Smooth muscle cell (in vitro differentiated cells): ENCODE data around the gene CFAP107. TPM values are rescaled to one million over a fixed set of nuclear protein-coding genes. Genes with fewer than 3 reads are reported as not detected.
"Not testable (repeated sequence)": the region's sequence is repeated elsewhere in the genome, so short reads cannot be mapped to it uniquely, and the experiment has no call there.

Experiments used
- DNase-seq: peaks from one replicate; lab custom pipeline; 2025; ENCODE audit not compliant: unreplicated experiment; lab: John Stamatoyannopoulos, UW
- H2AFZ ChIP-seq: fragments of 200-600 bp; sonication (generic); 2 replicates; pipeline ENCODE4 v1.6.0; 2016; ENCODE audit warnings: antibody characterized with exemption, low read depth, mild to moderate bottlenecking
- H3F3A ChIP-seq: fragments of 200-600 bp; sonication (generic); 2 replicates; pipeline ENCODE4 v1.6.0; 2017; ENCODE audit warnings: antibody characterized with exemption, low read depth
- H3K27ac ChIP-seq: fragments of 200-600 bp; sonication (generic); 2 replicates; pipeline ENCODE4 v1.5.1; 2016; ENCODE audit warnings: low read depth, mild to moderate bottlenecking
- H3K27me3 ChIP-seq: fragments of 200-600 bp; sonication (generic); 2 replicates; pipeline ENCODE4 v1.6.1; 2016; ENCODE audit warnings: low read depth, mild to moderate bottlenecking
- H3K36me3 ChIP-seq: fragments of 200-600 bp; sonication (generic); 2 replicates; pipeline ENCODE4 v1.5.1; 2016; ENCODE audit warnings: low read depth
- H3K4me1 ChIP-seq: fragments of 200-600 bp; sonication (generic); 2 replicates; pipeline ENCODE4 v1.5.1; 2016; ENCODE audit warnings: low read depth
- H3K4me2 ChIP-seq: fragments of 200-600 bp; sonication (generic); 2 replicates; pipeline ENCODE4 v1.6.0; 2016; ENCODE audit warnings: mild to moderate bottlenecking
- H3K4me3 ChIP-seq: fragments of 200-600 bp; sonication (generic); 2 replicates; pipeline ENCODE4 v1.5.1; 2016; ENCODE audit warnings: mild to moderate bottlenecking
- H3K79me2 ChIP-seq: fragments of 200-600 bp; sonication (generic); 2 replicates; pipeline ENCODE4 v1.6.0; 2016; ENCODE audit warnings: low read depth, mild to moderate bottlenecking
- H3K9ac ChIP-seq: fragments of 200-600 bp; sonication (generic); 2 replicates; pipeline ENCODE4 v1.6.0; 2016; ENCODE audit warnings: low read depth
- H3K9me3 ChIP-seq: fragments of 200-600 bp; sonication (generic); replicated peaks from 2 replicates; pipeline ENCODE4 v1.5.1; 2016; ENCODE audit warnings: low read depth
- H4K20me1 ChIP-seq: fragments of 200-600 bp; sonication (generic); 2 replicates; pipeline ENCODE4 v1.6.0; 2016; ENCODE audit warnings: low read depth
- CTCF ChIP-seq: fragments of 200-600 bp; sonication (generic); IDR thresholded peaks from 2 replicates; pipeline ENCODE4 v1.5.1; 2017; ENCODE audit warnings: borderline replicate concordance, mild to moderate bottlenecking, antibody characterized with exemption; ENCODE audit not compliant: insufficient read depth, poor library complexity, severe bottlenecking
- WGBS: methylation state at CpG from one replicate; pipeline ENCODE4 v1.1.7; 2016; ENCODE audit warnings: low lambda C conversion rate; 5-methylcytosine and 5-hydroxymethylcytosine counted together
- polyA plus RNA-seq: library from polyadenylated mRNA; unstranded; fragments of >200 nt; fragmentation: Nextera tagmentation; extraction: Ambion mirVana; gene quantifications from 2 replicates; pipeline ENCODE4 v1.2.1, GENCODE V29; 2016
- total RNA-seq: library from RNA; depleted of rRNA; stranded (reverse); fragments of >200 nt; gene quantifications from 2 replicates; pipeline ENCODE4 v1.2.3, GENCODE V29; 2014

The CFAP107 gene
- total and polyA plus RNA-seq, 2 experiments from 2014 or later = not detected

- TF ChIP-seq CTCF = no peak
- Histone ChIP-seq H4K20me1 (no peaks in the 10 kb centered on the region), H3K79me2 (no peaks in the 10 kb centered on the region), H3K9me3 (no peaks in the 10 kb centered on the region), H3K27me3 (no peaks in the 10 kb centered on the region), H3K4me2 (no peak overlapping the region), H3K9ac (no peak overlapping the region), H3K27ac (no peak overlapping the region), H3F3A (no peaks in the 10 kb centered on the region), H3K36me3 (no peaks in the 10 kb centered on the region), H3K4me3 (no peak overlapping the region), H2AFZ (no peak overlapping the region), H3K4me1 (no peaks in the 10 kb centered on the region)
- 92% methylated on average over 4 of the region's 4 CpGs for WGBS
- DNase-seq = no peak
Measured at GRCh38 chr1:12778061-12778460, 32.1 kb downstream of the CFAP107 start.

- Histone ChIP-seq H3K4me3 (no peak overlapping the region), H3K4me2 (no peak overlapping the region), H3K9ac (no peak overlapping the region), H3K9me3 (no peaks in the 10 kb centered on the region), H4K20me1 (no peaks in the 10 kb centered on the region), H3K36me3 (no peaks in the 10 kb centered on the region), H3K27ac (no peak overlapping the region), H3K27me3 (no peaks in the 10 kb centered on the region), H2AFZ (no peak overlapping the region), H3K4me1 (no peaks in the 10 kb centered on the region), H3K79me2 (no peaks in the 10 kb centered on the region), H3F3A (no peaks in the 10 kb centered on the region)
- DNase-seq = no peak
- TF ChIP-seq CTCF = no peak
- WGBS = 89% methylated on average over 6 of the region's 6 CpGs
Measured at GRCh38 chr1:12778907-12779306, 32.9 kb downstream of the CFAP107 start.

DNA sequence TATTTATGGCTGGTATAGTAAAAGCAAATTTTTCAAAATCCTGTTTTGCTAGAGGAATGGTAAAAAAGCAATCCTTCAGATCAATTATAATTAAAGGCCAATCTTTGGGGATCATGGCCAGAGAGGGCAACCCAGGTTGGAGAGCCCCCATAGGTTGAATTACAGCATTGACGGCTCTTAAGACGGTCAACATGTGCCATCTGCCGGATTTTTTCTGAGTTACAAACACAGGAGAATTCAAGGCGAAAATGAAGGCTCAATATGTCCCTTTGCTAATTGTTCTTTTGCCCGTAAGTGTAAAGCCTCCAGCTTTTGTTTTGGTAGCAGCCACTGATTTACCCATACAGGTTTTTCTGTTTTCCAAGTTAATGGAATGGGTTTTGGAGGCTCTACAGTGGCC, 35.5 kb downstream of the CFAP107 start:
- DNase-seq, H3K27ac ChIP-seq, H3K4me3 ChIP-seq, H3K36me3 ChIP-seq, H3K9me3 ChIP-seq, H4K20me1 ChIP-seq, H3K79me2 ChIP-seq, H3K9ac ChIP-seq, H3K27me3 ChIP-seq, H3K4me2 ChIP-seq, H3F3A ChIP-seq, H2AFZ ChIP-seq, H3K4me1 ChIP-seq: not testable (repeated sequence)
- 36% methylated on average over 5 of the region's 5 CpGs for WGBS

DNA sequence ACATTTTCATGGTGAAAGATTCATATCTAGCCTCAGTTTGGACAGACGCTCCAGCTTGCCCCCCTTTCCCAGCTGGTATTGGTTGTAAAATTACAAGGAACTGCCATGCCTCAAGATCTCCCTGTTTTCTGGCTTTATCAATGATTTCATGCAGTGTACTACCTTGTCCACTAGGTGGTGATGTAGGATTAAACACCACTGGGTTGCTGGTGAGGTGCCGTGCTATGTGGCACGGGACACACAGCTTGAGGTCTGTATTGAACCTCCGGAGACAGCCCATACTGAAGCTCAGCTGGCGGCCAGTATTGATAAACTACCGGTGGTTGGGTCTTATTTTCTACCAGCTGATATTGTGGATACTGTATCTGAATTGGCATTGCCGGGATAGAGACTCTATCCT, 37.8 kb downstream of the CFAP107 start:
- not testable (repeated sequence) for H3K9ac ChIP-seq, H3K4me3 ChIP-seq, H3K27me3 ChIP-seq, H3K79me2 ChIP-seq, H3K4me2 ChIP-seq, H3K27ac ChIP-seq, DNase-seq, H3F3A ChIP-seq, H3K36me3 ChIP-seq, H4K20me1 ChIP-seq, H2AFZ ChIP-seq, H3K4me1 ChIP-seq, H3K9me3 ChIP-seq
- WGBS = 53% methylated on average over 6 of the region's 7 CpGs

DNA sequence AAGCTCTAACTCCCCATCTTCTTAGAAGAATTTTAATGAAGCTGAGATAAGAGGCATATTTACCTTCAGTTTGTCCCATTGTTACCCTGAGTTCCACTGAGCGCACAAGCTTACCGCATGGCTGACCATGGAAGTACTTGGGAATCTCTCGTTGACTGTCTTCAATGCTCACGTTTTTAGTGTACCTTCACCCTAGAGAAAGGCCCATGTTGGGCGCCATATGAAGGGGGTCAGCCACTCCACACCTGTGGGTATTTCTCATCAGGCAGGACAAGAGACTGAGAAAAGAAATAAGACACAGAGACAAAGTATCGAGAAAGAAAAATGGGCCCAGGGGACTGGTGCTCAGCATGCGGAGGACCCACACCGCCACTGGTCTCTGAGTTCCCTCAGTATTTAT, 38.7 kb downstream of the CFAP107 start:
- H3K27ac ChIP-seq, H2AFZ ChIP-seq, H3K36me3 ChIP-seq, H3K79me2 ChIP-seq, H3F3A ChIP-seq, H3K4me2 ChIP-seq, H4K20me1 ChIP-seq, H3K4me1 ChIP-seq, H3K9me3 ChIP-seq, H3K4me3 ChIP-seq, DNase-seq, H3K27me3 ChIP-seq, H3K9ac ChIP-seq: not testable (repeated sequence)
- WGBS = 76% methylated on average over 8 of the region's 8 CpGs

DNA sequence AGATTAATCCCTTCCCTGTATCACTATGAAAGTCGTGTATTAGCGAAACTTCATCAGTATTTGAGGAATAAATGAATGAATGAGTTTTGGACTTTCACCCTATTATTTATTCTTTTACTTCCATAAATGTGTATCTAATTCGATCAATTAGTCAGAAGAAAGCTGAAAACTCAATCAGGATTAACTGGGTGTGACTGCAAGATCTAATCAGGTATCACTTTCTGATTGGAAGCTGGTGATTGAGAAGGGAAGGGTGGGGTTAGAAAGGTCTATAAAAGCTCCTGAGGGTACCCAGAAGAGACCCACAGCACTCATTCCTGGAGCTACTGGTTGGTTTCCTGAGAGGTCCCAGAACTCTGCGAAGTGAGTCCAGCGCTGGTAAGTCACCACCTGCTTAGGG, 45.1 kb downstream of the CFAP107 start, which contains the start of gene PRAMEF1:
Gene PRAMEF1, plus strand, starts transcription at position 301 of the 400 bp plus-strand sequence. CDS start 1,831 bp downstream, outside the sequence.
- DNase-seq, H3F3A ChIP-seq, H3K4me1 ChIP-seq, H3K27ac ChIP-seq, H3K4me2 ChIP-seq, H3K4me3 ChIP-seq, H3K79me2 ChIP-seq, H3K9me3 ChIP-seq, H4K20me1 ChIP-seq, H3K36me3 ChIP-seq, H3K9ac ChIP-seq, H2AFZ ChIP-seq, H3K27me3 ChIP-seq: not testable (repeated sequence)
- 78% methylated on average over 5 of the region's 5 CpGs for WGBS
